ENCODE results near the gene TMEM8B. TPM values are rescaled to one million over a fixed set of nuclear protein-coding genes. Genes with fewer than 3 reads are reported as not detected.
A peak's percentile ranks its signal among the peaks of the same experiment; 100 is the strongest.
"Not testable (repeated sequence)": the region's sequence is repeated elsewhere in the genome, so short reads cannot be mapped to it uniquely, and the experiment has no call there.

Gene TMEM8B
- total and polyA plus RNA-seq, 10 donors, result 2.9 to 9.8 (median 6.2) TPM

- Histone ChIP-seq H3K4me1 (peaks cover 29 to 88% (median 50%) of the 10 kb centered on the region in 6 donors), H3K9me3 (no peaks in the 10 kb centered on the region), H3K36me3 (no peaks in the 10 kb centered on the region), H3K4me3 (no peak overlapping the region), H3K27ac (peak overlapping the region in 3 of 8 donors; percentile 27 to 77 (median 73)), H3K27me3 (replicated peaks in 1 of 7) (no peaks in the 10 kb centered on the region)
- no peak for TF ChIP-seq POLR2A (IDR thresholded peaks at IDR 0.05)
- TF ChIP-seq POLR2AphosphoS5 (IDR thresholded peaks at IDR 0.05), result no peak
- TF ChIP-seq CTCF (IDR thresholded peaks at IDR 0.05 in 8 of 11, conservative IDR thresholded peaks at IDR 0.05 in 3 of 11), result no peak
- 88 to 95% (median 90%) methylated on average over 9 to 10 of the region's 10 CpGs for WGBS, 5 donors
- DNase-seq, result no peak
- intact Hi-C loops (cut with DNase I; ENCODE audit: low total_unique reads), result no loop called here
Observed at GRCh38 chr9:35912791-35913400, 83.9 kb downstream of the TMEM8B start.

- Histone ChIP-seq H3K27ac (peak overlapping the region in 1 of 8 donors; percentile 27), H3K4me1 (peaks cover 24 to 85% (median 44%) of the 10 kb centered on the region in 6 donors)
- H3K4me3 ChIP-seq; H3K36me3 ChIP-seq; H3K27me3 ChIP-seq (replicated peaks in 1 of 7); intact Hi-C loops (cut with DNase I; ENCODE audit: low total_unique reads); DNase-seq; H3K9me3 ChIP-seq: not testable (repeated sequence)
Observed at GRCh38 chr9:35913429-35913828, 84.4 kb downstream of the TMEM8B start.

GRCh38 chr9:35914301-35914807, 85.3 kb downstream of the TMEM8B start:
- Histone ChIP-seq H3K27ac (peak overlapping the region in 6 of 8 donors; percentile 26 to 75 (median 64)), H3K9me3 (no peaks in the 10 kb centered on the region), H3K4me1 (peaks cover 15 to 75% (median 39%) of the 10 kb centered on the region in 6 donors), H3K27me3 (replicated peaks in 1 of 7) (no peaks in the 10 kb centered on the region), H3K4me3 (no peak overlapping the region), H3K36me3 (no peaks in the 10 kb centered on the region)
- intact Hi-C loops (cut with DNase I; ENCODE audit: low total_unique reads), result no loop called here
- 40 to 60% (median 45%) methylated on average over 9 of the region's 9 CpGs for WGBS, 5 donors
- TF ChIP-seq CTCF (IDR thresholded peaks at IDR 0.05 in 8 of 11, conservative IDR thresholded peaks at IDR 0.05 in 3 of 11), result no peak
- TF ChIP-seq POLR2AphosphoS5 (IDR thresholded peaks at IDR 0.05), result peak; percentile 71 to 82 (median 74)
- DNase-seq, result peak; percentile 86

Small RNA genes lying within 50 kb of the gene (small RNA-seq; reads per million reads assigned to genes)
- 0 reads per million in 4 donors for gene HINT2

Other genes starting within 250 kb of the TMEM8B start
- 10 to 100 TPM; 24.8 to 47.1 (median 31.8) TPM for gene TESK1, start 224.0 kb upstream of the TMEM8B start, total RNA-seq
- gene TESK1, start 224.0 kb upstream of the TMEM8B start, polyA plus RNA-seq, result 10 to 100 TPM; 15.6 to 34.7 (median 22.7) TPM
- gene CD72, start 210.8 kb upstream of the TMEM8B start, total RNA-seq, result 100 to 1,000 TPM in 5 of 7 donors, 10 to 100 TPM in 2; 74.4 to 160 (median 127) TPM
- 100 to 1,000 TPM in 2 of 3 donors, 10 to 100 TPM in 1; 97.4 to 159 (median 115) TPM for gene CD72, start 210.8 kb upstream of the TMEM8B start, polyA plus RNA-seq
- gene SIT1, start 178.3 kb upstream of the TMEM8B start, total RNA-seq, result 10 to 100 TPM; 24.2 to 44.9 (median 27.5) TPM
- 10 to 100 TPM; 71.7 to 82.7 (median 82.7) TPM for gene SIT1, start 178.3 kb upstream of the TMEM8B start, polyA plus RNA-seq
- gene RMRP, start 171.2 kb upstream of the TMEM8B start, total RNA-seq, result over 10,000 TPM in 5 of 7 donors, 1,000 to 10,000 TPM in 2; 5,541 to 28,996 (median 23,209) TPM
- 100 to 1,000 TPM in 1 of 3 donors, 10 to 100 TPM in 1, not detected in 1; 42.1 to 285 TPM for gene RMRP, start 171.2 kb upstream of the TMEM8B start, polyA plus RNA-seq
- gene CCDC107, start 170.9 kb upstream of the TMEM8B start, total RNA-seq, result 10 to 100 TPM; 14.4 to 24.2 (median 20.8) TPM
- 10 to 100 TPM; 35.3 to 46.9 (median 37.0) TPM for gene CCDC107, start 170.9 kb upstream of the TMEM8B start, polyA plus RNA-seq
- gene ARHGEF39, start 164.0 kb upstream of the TMEM8B start, total RNA-seq, result 1 to 10 TPM in 6 of 7 donors, under 1 TPM in 1; 0.95 to 2.8 (median 1.4) TPM
- 1 to 10 TPM in 2 of 3 donors, under 1 TPM in 1; 0.89 to 2.9 (median 1.1) TPM for gene ARHGEF39, start 164.0 kb upstream of the TMEM8B start, polyA plus RNA-seq
- gene CA9, start 155.3 kb upstream of the TMEM8B start, total RNA-seq, result not detected
- under 1 TPM in 2 of 3 donors, not detected in 1; 0.26 to 0.30 TPM for gene CA9, start 155.3 kb upstream of the TMEM8B start, polyA plus RNA-seq
- 100 to 1,000 TPM in 2 of 7 donors, 10 to 100 TPM in 5; 43.1 to 231 (median 79.2) TPM for gene TPM2, start 139.3 kb upstream of the TMEM8B start, total RNA-seq
- gene TPM2, start 139.3 kb upstream of the TMEM8B start, polyA plus RNA-seq, result 100 to 1,000 TPM; 148 to 237 (median 190) TPM
- gene TLN1, start 97.0 kb upstream of the TMEM8B start, total RNA-seq, result 100 to 1,000 TPM; 356 to 881 (median 592) TPM
- gene TLN1, start 97.0 kb upstream of the TMEM8B start, polyA plus RNA-seq, result 100 to 1,000 TPM in 1 of 3 donors, 10 to 100 TPM in 2; 79.9 to 122 (median 95.5) TPM
- gene CREB3, start 96.6 kb upstream of the TMEM8B start, total RNA-seq, result 10 to 100 TPM; 21.8 to 35.9 (median 26.0) TPM
- gene CREB3, start 96.6 kb upstream of the TMEM8B start, polyA plus RNA-seq, result 10 to 100 TPM; 14.7 to 26.7 (median 20.9) TPM
- 100 to 1,000 TPM in 1 of 7 donors, 10 to 100 TPM in 6; 70.5 to 111 (median 74.3) TPM for gene GBA2, start 80.0 kb upstream of the TMEM8B start, total RNA-seq
- 10 to 100 TPM; 22.8 to 40.9 (median 37.9) TPM for gene GBA2, start 80.0 kb upstream of the TMEM8B start, polyA plus RNA-seq
- 10 to 100 TPM; 19.7 to 29.2 (median 22.0) TPM for gene RGP1, start 79.9 kb upstream of the TMEM8B start, total RNA-seq
- gene RGP1, start 79.9 kb upstream of the TMEM8B start, polyA plus RNA-seq, result 1 to 10 TPM; 2.2 to 9.5 (median 2.5) TPM
- not detected for gene MSMP, start 75.0 kb upstream of the TMEM8B start, total RNA-seq
- 1 to 10 TPM in 1 of 3 donors, under 1 TPM in 2; 0.58 to 1.6 (median 0.63) TPM for gene MSMP, start 75.0 kb upstream of the TMEM8B start, polyA plus RNA-seq
- gene NPR2, start 37.6 kb upstream of the TMEM8B start, total RNA-seq, result 10 to 100 TPM in 2 of 7 donors, 1 to 10 TPM in 5; 6.7 to 17.1 (median 9.2) TPM
- gene NPR2, start 37.6 kb upstream of the TMEM8B start, polyA plus RNA-seq, result 1 to 10 TPM; 5.8 to 7.8 (median 7.3) TPM
- gene SPAG8, start 17.0 kb upstream of the TMEM8B start, total RNA-seq, result 1 to 10 TPM; 1.1 to 4.5 (median 2.3) TPM
- 1 to 10 TPM; 1.7 to 2.5 (median 1.7) TPM for gene SPAG8, start 17.0 kb upstream of the TMEM8B start, polyA plus RNA-seq
- gene HINT2, start 14.2 kb upstream of the TMEM8B start, total RNA-seq, result 10 to 100 TPM; 20.1 to 32.4 (median 23.0) TPM
- gene HINT2, start 14.2 kb upstream of the TMEM8B start, polyA plus RNA-seq, result 10 to 100 TPM; 60.0 to 73.6 (median 69.6) TPM
- not detected for gene FAM221B, start 496 bp upstream of the TMEM8B start, total RNA-seq
- gene FAM221B, start 496 bp upstream of the TMEM8B start, polyA plus RNA-seq, result not detected
- not detected for gene OR13J1, start 41.2 kb downstream of the TMEM8B start, total RNA-seq
- not detected for gene OR13J1, start 41.2 kb downstream of the TMEM8B start, polyA plus RNA-seq
- gene HRCT1, start 77.0 kb downstream of the TMEM8B start, total RNA-seq, result 1 to 10 TPM in 2 of 7 donors, under 1 TPM in 1, not detected in 4; 0.65 to 2.5 (median 1.6) TPM
- 1 to 10 TPM in 1 of 3 donors, under 1 TPM in 2; 0.52 to 1.1 (median 0.70) TPM for gene HRCT1, start 77.0 kb downstream of the TMEM8B start, polyA plus RNA-seq
- gene SPAAR, start 80.3 kb downstream of the TMEM8B start, total RNA-seq, result 1 to 10 TPM in 5 of 7 donors, under 1 TPM in 2; 0.68 to 3.8 (median 1.6) TPM
- 1 to 10 TPM in 1 of 3 donors, under 1 TPM in 2; 0.46 to 1.9 (median 0.63) TPM for gene SPAAR, start 80.3 kb downstream of the TMEM8B start, polyA plus RNA-seq
- gene OR2S2, start 128.9 kb downstream of the TMEM8B start, total RNA-seq, result not detected
- gene OR2S2, start 128.9 kb downstream of the TMEM8B start, polyA plus RNA-seq, result not detected
- 10 to 100 TPM in 4 of 7 donors, 1 to 10 TPM in 3; 9.3 to 16.0 (median 12.5) TPM for gene RECK, start 207.7 kb downstream of the TMEM8B start, total RNA-seq
- 1 to 10 TPM; 2.7 to 3.6 (median 3.4) TPM for gene RECK, start 207.7 kb downstream of the TMEM8B start, polyA plus RNA-seq